Neural cell (in vitro differentiated cells): ENCODE data around the gene ENO4.

Experiments
- CTCF ChIP-seq: fragments of 450-650 bp; IDR thresholded peaks from 2 replicates; pipeline ENCODE4 v1.5.1; 2014; ENCODE audit warnings: antibody characterized with exemption, mild to moderate bottlenecking, moderate library complexity; ENCODE audit not compliant: poor library complexity, severe bottlenecking
- EP300 ChIP-seq: fragments of 450-650 bp; conservative IDR thresholded peaks from 2 replicates; pipeline ENCODE4 v1.6.1; 2014; ENCODE audit warnings: antibody characterized with exemption, mild to moderate bottlenecking, moderate library complexity; ENCODE audit not compliant: poor library complexity, severe bottlenecking
- EZH2 ChIP-seq: fragments of 200-600, 300-800 bp; shearing (Covaris generic), sonication (generic); IDR thresholded peaks from 2 replicates; pipeline ENCODE4 v1.6.1; 2014; ENCODE audit warnings: antibody characterized with exemption, low read length, borderline replicate concordance, mild to moderate bottlenecking; ENCODE audit not compliant: insufficient read depth, poor library complexity, severe bottlenecking
- POLR2AphosphoS5 ChIP-seq: IDR thresholded peaks from 2 replicates; pipeline ENCODE4 v1.6.1; 2012
- RAD21 ChIP-seq: fragments of 450-650 bp; conservative IDR thresholded peaks from 2 replicates; pipeline ENCODE4 v1.6.1; 2014; ENCODE audit warnings: antibody characterized with exemption, mild to moderate bottlenecking, moderate library complexity
- REST ChIP-seq: IDR thresholded peaks from 2 replicates; pipeline ENCODE4 v1.6.1; 2012; ENCODE audit warnings: borderline replicate concordance
- SMC3 ChIP-seq: fragments of 450-650 bp; conservative IDR thresholded peaks from 2 replicates; pipeline ENCODE4 v1.6.1; 2014; ENCODE audit warnings: antibody characterized with exemption, mild to moderate bottlenecking, moderate library complexity; ENCODE audit not compliant: poor library complexity
- TAF1 ChIP-seq: IDR thresholded peaks from 2 replicates; pipeline ENCODE4 v1.6.1; 2012; ENCODE audit warnings: low read depth

- no peak for TF ChIP-seq RAD21
- no peak for TF ChIP-seq CTCF
- TF ChIP-seq REST, result no peak
- TF ChIP-seq SMC3, result no peak
- no peak for TF ChIP-seq EZH2
- no peak for TF ChIP-seq POLR2AphosphoS5
- no peak for TF ChIP-seq EP300
- no peak for TF ChIP-seq TAF1
Observed at GRCh38 chr10:116886772-116887171, 37.5 kb downstream of the ENO4 start.
